K562 (cell line): Measurements from ENCODE around the gene SIGMAR1. TPM values are rescaled to one million over a fixed set of nuclear protein-coding genes. Genes with fewer than 3 reads are reported as not detected.

Experiments used
- ATAC-seq: fragments of 200-7000 bp; cut with Tn5 transposase; 3 replicates; pipeline ENCODE4 v1.9.1; 2020; ENCODE audit warnings: moderate library complexity
- BruUV-seq: library from RNA; stranded (reverse); fragments of 400-500 nt; replicated peaks from 2 replicates; lab custom pipeline; 2021; lab: Mats Ljungman, UMichigan
- CTCF ChIA-PET: fragments of 300-600 bp; formaldehyde crosslinking; extraction: SDS; loops from one replicate; lab custom pipeline; 2021; ENCODE audit warnings: low intra/inter-chr PET ratio; lab: Yijun Ruan, JAX
- POLR2A ChIA-PET: fragments of 300-600, 350-650 bp; sonication (Branson Sonifier 250); formaldehyde crosslinking; extraction: SDS; loops from one replicate; lab custom pipeline; 2021; ENCODE audit warnings: antibody characterized with exemption, inconsistent platforms; lab: Yijun Ruan, JAX
- DNase-seq, 4 experiments: peaks; one replicate each; pipeline versions ENCODE4 v3.0.0 to v3.0.0-alpha.2; 2011 to 2018; ENCODE audit warnings: low spot score in 3 of 4, mixed read lengths in 3 of 4; ENCODE audit errors: extremely low read depth in 1 of 4
- FAIRE-seq: peaks from 2 replicates; lab custom pipeline; 2011; peaks lifted over from hg19 to GRCh38; lab: Jason Lieb, UNC
- H2AFZ ChIP-seq: 2 replicates; pipeline ENCODE4 v1.6.0; 2011; ENCODE audit warnings: low read depth, low read length, control low read depth, inconsistent platforms
- H3K27ac ChIP-seq: fragments of 200-600 bp; 3 replicates; pipeline ENCODE4 v1.8.0; 2011; ENCODE audit warnings: low read depth, mild to moderate bottlenecking, control low read depth, inconsistent platforms, low read length, moderate library complexity, mixed read lengths; ENCODE audit errors: extremely low read depth
- H3K27me3 ChIP-seq, 2 experiments: fragments of 300-600 bp in 1 of 2; 2 replicates in 1 of 2; 3 replicates in 1 of 2; pipeline versions ENCODE4 v1.6.0 to v1.8.0; 2011; ENCODE audit warnings: inconsistent platforms in 2 of 2, low read length in 2 of 2, mild to moderate bottlenecking in 1 of 2, mixed read lengths in 1 of 2, moderate library complexity in 1 of 2; ENCODE audit not compliant: control insufficient read depth in 2 of 2, insufficient read depth in 2 of 2
- H3K36me3 ChIP-seq: fragments of 300-600 bp; 3 replicates; pipeline ENCODE4 v1.8.0; 2011; ENCODE audit warnings: mild to moderate bottlenecking, low read length, inconsistent platforms; ENCODE audit not compliant: control insufficient read depth, insufficient read depth
- H3K4me1 ChIP-seq, 2 experiments: fragments of 200-600 bp in 1 of 2; replicated peaks in 1 of 2; 2 replicates in 1 of 2; 3 replicates in 1 of 2; pipeline versions ENCODE4 v1.5.1 to v1.8.0; 2011; ENCODE audit warnings: inconsistent platforms in 2 of 2, low read length in 2 of 2, mild to moderate bottlenecking in 1 of 2, mixed read lengths in 1 of 2, moderate library complexity in 1 of 2; ENCODE audit not compliant: control insufficient read depth in 2 of 2, insufficient read depth in 2 of 2
- H3K4me2 ChIP-seq: 2 replicates; pipeline ENCODE4 v1.6.1; 2011; ENCODE audit warnings: low read length, control low read depth, inconsistent platforms, mixed read lengths; ENCODE audit not compliant: insufficient read depth
- H3K4me3 ChIP-seq: fragments of 200-600 bp; sonication (generic), shearing (Covaris generic); 2 replicates; pipeline ENCODE4 v1.5.1; 2016; ENCODE audit warnings: control low read depth, inconsistent platforms
- H3K79me2 ChIP-seq: fragments of 200-600 bp; 3 replicates; pipeline ENCODE4 v1.8.0; 2011; ENCODE audit warnings: low read length, inconsistent platforms; ENCODE audit not compliant: control insufficient read depth, insufficient read depth
- H3K9ac ChIP-seq, 2 experiments: 2 replicates each; pipeline versions ENCODE4 v1.6.0 to v1.6.1; 2011; ENCODE audit warnings: low read depth in 2 of 2, low read length in 2 of 2, control low read depth in 1 of 2, inconsistent platforms in 1 of 2, mild to moderate bottlenecking in 1 of 2, mixed read lengths in 1 of 2; ENCODE audit not compliant: insufficient read depth in 1 of 2
- H3K9me1 ChIP-seq: one replicate; pipeline ENCODE4 v1.6.0; 2011; ENCODE audit warnings: inconsistent platforms, mild to moderate bottlenecking, low read length, moderate library complexity; ENCODE audit not compliant: control insufficient read depth, insufficient read depth
- H3K9me3 ChIP-seq: replicated peaks from 2 replicates; pipeline ENCODE4 v1.5.1; 2011; ENCODE audit warnings: low read depth, low read length, inconsistent platforms; ENCODE audit not compliant: control insufficient read depth, insufficient read depth
- H4K20me1 ChIP-seq: replicated peaks from 2 replicates; pipeline ENCODE4 v1.6.1; 2011; ENCODE audit warnings: low read length, inconsistent platforms, mixed read lengths; ENCODE audit not compliant: control insufficient read depth, insufficient read depth
- ELF4 ChIP-seq: fragments of 450-650 bp; formaldehyde crosslinking; IDR thresholded peaks from 2 replicates; pipeline ENCODE4 v1.4.0; 2022; ENCODE audit warnings: missing genetic modification characterization
- GTF2E2 ChIP-seq: fragments of 200-800 bp; sonication (Bioruptor generic); IDR thresholded peaks from 2 replicates; pipeline ENCODE4 v1.6.1; 2016; ENCODE audit warnings: missing genetic modification characterization, missing compliant biosample characterization
- MBD2 ChIP-seq: sonication (generic); IDR thresholded peaks from 2 replicates; pipeline ENCODE4 v1.6.1; 2016; ENCODE audit warnings: low read depth, borderline replicate concordance
- SREBF2 ChIP-seq: sonication (generic); formaldehyde crosslinking; IDR thresholded peaks from 2 replicates; pipeline ENCODE4 v1.4.0; 2020; ENCODE audit warnings: mild to moderate bottlenecking, missing genetic modification reagents
- ZNF444 ChIP-seq: fragments of 250-450 bp; sonication (Bioruptor Pico); IDR thresholded peaks from 2 replicates; pipeline ENCODE4 v1.4.0; 2020; ENCODE audit warnings: mild to moderate bottlenecking, moderate library complexity
- WGBS: fragments of 100-300 bp; shearing (Covaris generic); methylation state at CpG from one replicate; pipeline ENCODE4 v1.1.6; 2016; ENCODE audit warnings: low coverage, mixed read lengths; ENCODE audit not compliant: insufficient coverage; ENCODE audit errors: missing lambda C conversion rate; 5-methylcytosine and 5-hydroxymethylcytosine counted together
- in situ Hi-C: fragments of 300-500 bp; cut with MboI; formaldehyde crosslinking; loops from 4 replicates; pipeline ENCODE4 v1.15.0; 2018; ENCODE audit warnings: inconsistent platforms, mixed read lengths
- intact Hi-C: fragments of 100-400 bp; cut with micrococcal nuclease; formaldehyde crosslinking; loops from 2 replicates; pipeline ENCODE4 v1.14.2; 2022
- polyA plus RNA-seq, 8 experiments: library from polyadenylated mRNA; depleted of rRNA in 4 of 8; stranded (reverse) in 5 of 8; unstranded in 3 of 8; fragments of >200 nt; fragmentation: Nextera tagmentation in 2 of 8; fragmentation: Illumina TruSeq in 1 of 8; extraction: Ambion mirVana in 2 of 8; extraction: Trizol in 1 of 8; gene quantifications; 2 replicates each; pipeline versions ENCODE4 v1.2.1 to v1.2.3, GENCODE V29; 2011 to 2014; ENCODE audit warnings: inconsistent platforms in 1 of 8, missing spikeins in 1 of 8
- total RNA-seq, 7 experiments: library from RNA; depleted of rRNA in 6 of 7; stranded (reverse); fragments of >200 nt in 6 of 7; fragmentation: Illumina TruSeq in 2 of 7; extraction: Trizol in 2 of 7; gene quantifications; 2 replicates each; pipeline versions ENCODE4 v1.2.1 to v1.2.3, GENCODE V29; 2011 to 2021; ENCODE audit warnings: low replicate concordance in 1 of 7
- TF ChIP-seq, protein P1 (sequence below): IDR thresholded peaks from 2 replicates; pipeline ENCODE4 v1.6.1; 2011; ENCODE audit warnings: borderline replicate concordance, low read depth, mild to moderate bottlenecking, moderate library complexity, low read length; ENCODE audit not compliant: insufficient read depth, poor library complexity, severe bottlenecking
- TF ChIP-seq, protein P2 (sequence below), 2 experiments: IDR thresholded peaks in 1 of 2; conservative IDR thresholded peaks in 1 of 2; 2 replicates each; pipeline ENCODE4 v1.6.1; 2016; ENCODE audit warnings: low read depth in 2 of 2, mild to moderate bottlenecking in 1 of 2, missing compliant biosample characterization in 1 of 2, missing genetic modification characterization in 1 of 2, moderate library complexity in 1 of 2

Gene SIGMAR1
- total and polyA plus RNA-seq, 9 of the 15 experiments (the other 6 are each of a cell fraction or from before 2014, with no cell fraction given) = 6.9 to 80.0 (median 35.2) TPM

DNA sequence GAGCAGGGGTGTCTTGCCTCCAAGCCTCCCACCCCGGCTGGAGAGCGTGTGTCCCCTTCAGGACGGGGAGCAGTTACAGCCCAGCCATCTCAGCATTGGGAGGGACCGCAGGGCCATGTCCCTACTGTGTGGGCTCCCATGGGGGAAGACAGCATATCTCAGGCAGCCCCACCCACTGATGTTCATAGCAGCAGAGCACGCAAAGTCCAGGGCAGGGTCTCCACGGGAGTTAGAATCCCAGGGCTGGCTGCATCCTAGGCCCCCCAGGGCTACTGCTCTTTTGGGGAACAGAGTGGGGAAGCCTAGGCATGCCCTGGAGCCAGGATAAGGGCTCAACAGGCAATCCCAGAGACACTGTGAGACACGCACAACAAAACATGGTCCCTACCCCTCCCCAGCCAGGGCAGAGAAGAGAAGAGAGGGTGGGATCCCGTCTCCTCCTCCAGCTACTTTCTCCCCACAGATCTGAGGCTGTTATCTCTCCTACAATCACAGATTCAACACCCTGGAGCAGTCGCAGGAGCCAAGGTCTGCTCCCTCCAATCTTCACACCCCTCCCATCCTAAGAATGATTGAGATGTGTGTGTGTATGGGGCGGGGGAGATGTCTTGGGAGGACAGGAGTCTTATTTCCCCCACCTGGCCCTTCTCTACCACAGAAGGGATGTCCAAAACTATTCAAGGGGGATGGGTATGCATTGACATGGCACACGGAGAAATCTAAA is 51.5 kb downstream of the SIGMAR1 start (continued):
- no peak for TF ChIP-seq ELF4 (CRISPR knock-in tag)

DNA sequence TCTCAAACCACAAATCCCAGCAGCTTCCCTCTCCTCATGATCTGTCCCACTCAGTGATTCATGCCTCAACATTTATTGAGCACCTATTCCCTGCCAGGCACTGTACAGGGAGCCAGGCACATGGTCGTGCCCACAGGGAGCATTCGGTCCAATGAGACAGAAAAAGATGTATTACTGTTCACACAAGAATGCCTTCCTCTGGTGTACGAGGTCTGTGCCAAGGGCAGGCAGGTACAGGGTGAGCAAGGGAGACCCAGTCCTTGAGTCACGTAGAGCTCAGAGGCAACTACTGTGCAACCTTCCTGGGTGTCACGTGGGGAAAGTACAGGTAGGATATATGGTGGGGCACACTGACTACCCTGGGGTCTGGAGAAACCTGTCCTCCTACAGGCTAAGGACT is 52.6 kb downstream of the SIGMAR1 start:
- DNase-seq (no peak), FAIRE-seq (no peak), ATAC-seq (no peak)
- H4K20me1 ChIP-seq = peaks cover 9% of the 10 kb centered on the region; the same call in 1 of the 2 replicates
- no peak overlapping the region for H3K4me2 ChIP-seq
- H2AFZ ChIP-seq = no peak overlapping the region
- H3K27ac ChIP-seq = no peak overlapping the region
- in situ Hi-C loops = no loop called here
- no peaks in the 10 kb centered on the region for H3K79me2 ChIP-seq
- no peak overlapping the region for H3K9ac ChIP-seq
- WGBS = 0% methylated on average over 5 of the region's 5 CpGs
- CTCF ChIA-PET = no interaction called here
- no peaks in the 10 kb centered on the region for H3K9me3 ChIP-seq
- no peak overlapping the region for H3K4me3 ChIP-seq
- no peaks in the 10 kb centered on the region for H3K36me3 ChIP-seq
- H3K9me1 ChIP-seq = no peaks in the 10 kb centered on the region
- no TSS peak for BruUV-seq
- intact Hi-C loops = no loop called here
- peaks cover 0 to 15% of the 10 kb centered on the region in 2 experiments; a peak in 2 of 5 replicates for H3K4me1 ChIP-seq
- POLR2A ChIA-PET = interaction anchor here (0.6 kb wide), 1 partner anchor 10 kb away, joined by 3 read pairs; no protein-coding TSS in a partner anchor
- peaks cover 6 to 43% of the 10 kb centered on the region in 2 experiments; a peak in 4 of 5 replicates for H3K27me3 ChIP-seq
- TF ChIP-seq MBD2 = no peak
- TF ChIP-seq, protein P1, sequence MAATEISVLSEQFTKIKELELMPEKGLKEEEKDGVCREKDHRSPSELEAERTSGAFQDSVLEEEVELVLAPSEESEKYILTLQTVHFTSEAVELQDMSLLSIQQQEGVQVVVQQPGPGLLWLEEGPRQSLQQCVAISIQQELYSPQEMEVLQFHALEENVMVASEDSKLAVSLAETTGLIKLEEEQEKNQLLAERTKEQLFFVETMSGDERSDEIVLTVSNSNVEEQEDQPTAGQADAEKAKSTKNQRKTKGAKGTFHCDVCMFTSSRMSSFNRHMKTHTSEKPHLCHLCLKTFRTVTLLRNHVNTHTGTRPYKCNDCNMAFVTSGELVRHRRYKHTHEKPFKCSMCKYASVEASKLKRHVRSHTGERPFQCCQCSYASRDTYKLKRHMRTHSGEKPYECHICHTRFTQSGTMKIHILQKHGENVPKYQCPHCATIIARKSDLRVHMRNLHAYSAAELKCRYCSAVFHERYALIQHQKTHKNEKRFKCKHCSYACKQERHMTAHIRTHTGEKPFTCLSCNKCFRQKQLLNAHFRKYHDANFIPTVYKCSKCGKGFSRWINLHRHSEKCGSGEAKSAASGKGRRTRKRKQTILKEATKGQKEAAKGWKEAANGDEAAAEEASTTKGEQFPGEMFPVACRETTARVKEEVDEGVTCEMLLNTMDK = no peak
- TF ChIP-seq, protein P2, sequence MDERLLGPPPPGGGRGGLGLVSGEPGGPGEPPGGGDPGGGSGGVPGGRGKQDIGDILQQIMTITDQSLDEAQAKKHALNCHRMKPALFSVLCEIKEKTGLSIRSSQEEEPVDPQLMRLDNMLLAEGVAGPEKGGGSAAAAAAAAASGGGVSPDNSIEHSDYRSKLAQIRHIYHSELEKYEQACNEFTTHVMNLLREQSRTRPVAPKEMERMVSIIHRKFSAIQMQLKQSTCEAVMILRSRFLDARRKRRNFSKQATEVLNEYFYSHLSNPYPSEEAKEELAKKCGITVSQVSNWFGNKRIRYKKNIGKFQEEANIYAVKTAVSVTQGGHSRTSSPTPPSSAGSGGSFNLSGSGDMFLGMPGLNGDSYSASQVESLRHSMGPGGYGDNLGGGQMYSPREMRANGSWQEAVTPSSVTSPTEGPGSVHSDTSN (CRISPR knock-in tag; IDR thresholded peaks at IDR 0.05; ENCODE audit: low read depth) = no peak
- TF ChIP-seq, protein P2 (tag; conservative IDR thresholded peaks at IDR 0.05; ENCODE audit: low read depth) = no peak
- TF ChIP-seq ZNF444 = no peak
- no peak for TF ChIP-seq SREBF2
- TF ChIP-seq GTF2E2 (tag) = no peak
